Trophoblast cell (in vitro differentiated cells and primary cell): ENCODE data around the gene CYP2J2.
"Not testable (repeated sequence)": the region's sequence is repeated elsewhere in the genome, so short reads cannot be mapped to it uniquely, and the experiment has no call there.

Experiments used
- DNase-seq, 2 donors: peaks; one replicate each; pipeline ENCODE4 v3.0.0-alpha.2; 2016
- H2AFZ ChIP-seq: 2 replicates; pipeline ENCODE4 v1.6.1; 2013; ENCODE audit warnings: low read length, moderate library complexity, mild to moderate bottlenecking; ENCODE audit not compliant: insufficient read depth, poor library complexity
- H2AK5ac ChIP-seq: 2 replicates; pipeline ENCODE4 v1.6.1; 2013; ENCODE audit warnings: mild to moderate bottlenecking, low read length
- H2BK120ac ChIP-seq: 2 replicates; pipeline ENCODE4 v1.6.1; 2013; ENCODE audit warnings: low read length, mild to moderate bottlenecking, moderate library complexity; ENCODE audit not compliant: insufficient read depth, poor library complexity
- H2BK12ac ChIP-seq: 2 replicates; pipeline ENCODE4 v1.6.1; 2013; ENCODE audit warnings: mild to moderate bottlenecking, low read length, moderate library complexity
- H2BK5ac ChIP-seq: 2 replicates; pipeline ENCODE4 v1.6.1; 2013; ENCODE audit warnings: low read length, low read depth, moderate library complexity, mild to moderate bottlenecking; ENCODE audit not compliant: poor library complexity
- H3K14ac ChIP-seq: 2 replicates; pipeline ENCODE4 v1.6.1; 2013; ENCODE audit warnings: mild to moderate bottlenecking, low read length
- H3K18ac ChIP-seq: 2 replicates; pipeline ENCODE4 v1.6.1; 2013; ENCODE audit warnings: mild to moderate bottlenecking, low read length
- H3K23ac ChIP-seq: 2 replicates; pipeline ENCODE4 v1.6.1; 2013; ENCODE audit warnings: low read length
- H3K27ac ChIP-seq: 2 replicates; pipeline ENCODE4 v1.5.1; 2013; ENCODE audit warnings: low read depth, mild to moderate bottlenecking, inconsistent platforms, low read length, moderate library complexity
- H3K27me3 ChIP-seq: 2 replicates; pipeline ENCODE4 v1.6.1; 2013; ENCODE audit warnings: inconsistent platforms, mild to moderate bottlenecking, low read length, moderate library complexity; ENCODE audit not compliant: insufficient read depth
- H3K36me3 ChIP-seq, 2 experiments: 1 replicate in 1 of 2; 2 replicates in 1 of 2; pipeline ENCODE4 v1.6.1; 2013; ENCODE audit warnings: low read length in 2 of 2, mild to moderate bottlenecking in 2 of 2, moderate library complexity in 1 of 2; ENCODE audit not compliant: insufficient read depth in 2 of 2, control insufficient read depth in 1 of 2
- H3K4ac ChIP-seq: 2 replicates; pipeline ENCODE4 v1.6.1; 2013; ENCODE audit warnings: low read depth, mild to moderate bottlenecking, low read length, moderate library complexity
- H3K4me1 ChIP-seq, 2 experiments: 1 replicate in 1 of 2; 2 replicates in 1 of 2; pipeline ENCODE4 v1.6.1; 2013; ENCODE audit warnings: low read length in 2 of 2, mild to moderate bottlenecking in 2 of 2, moderate library complexity in 1 of 2; ENCODE audit not compliant: insufficient read depth in 2 of 2, control insufficient read depth in 1 of 2
- H3K4me2 ChIP-seq: 2 replicates; pipeline ENCODE4 v1.6.1; 2013; ENCODE audit warnings: inconsistent platforms, mild to moderate bottlenecking, low read length, moderate library complexity
- H3K4me3 ChIP-seq: 2 replicates; pipeline ENCODE4 v1.5.1; 2013; ENCODE audit warnings: mild to moderate bottlenecking, low read depth, low read length, inconsistent platforms
- H3K79me1 ChIP-seq: one replicate; pipeline ENCODE4 v1.6.1; 2013; ENCODE audit warnings: low read length
- H3K79me2 ChIP-seq: 2 replicates; pipeline ENCODE4 v1.6.1; 2013; ENCODE audit warnings: low read length, mild to moderate bottlenecking; ENCODE audit not compliant: control insufficient read depth, insufficient read depth, poor library complexity
- H3K9ac ChIP-seq: 2 replicates; pipeline ENCODE4 v1.6.1; 2013; ENCODE audit warnings: mild to moderate bottlenecking, low read length
- H3K9me3 ChIP-seq: 2 replicates; pipeline ENCODE4 v1.6.1; 2013; ENCODE audit warnings: low read depth, mild to moderate bottlenecking, control low read depth, inconsistent platforms, low read length; ENCODE audit not compliant: insufficient read depth
- H4K12ac ChIP-seq: 2 replicates; pipeline ENCODE4 v1.6.1; 2013; ENCODE audit warnings: low read depth, mild to moderate bottlenecking, low read length, moderate library complexity
- H4K8ac ChIP-seq: 2 replicates; pipeline ENCODE4 v1.6.1; 2013; ENCODE audit warnings: low read depth, mild to moderate bottlenecking, low read length, moderate library complexity
- H4K91ac ChIP-seq: one replicate; pipeline ENCODE4 v1.6.1; 2013; ENCODE audit warnings: low read depth, mild to moderate bottlenecking, low read length, moderate library complexity
- WGBS: extraction: QIAGEN DNeasy Blood & Tissue Kit; methylation state at CpG from one replicate; pipeline ENCODE4 v1.1.7; 2013; ENCODE audit warnings: missing lambda C conversion rate; ENCODE audit not compliant: insufficient read length, insufficient coverage; ENCODE audit errors: extremely low coverage; 5-methylcytosine and 5-hydroxymethylcytosine counted together

CYP2J2 gene

GRCh38 chr1:59969542-59970175 is 43.1 kb upstream of the CYP2J2 start:
- H3K4me1 ChIP-seq, H3K4me3 ChIP-seq, H4K12ac ChIP-seq, H3K27me3 ChIP-seq, H3K18ac ChIP-seq, H3K36me3 ChIP-seq, H2BK5ac ChIP-seq, H3K4me2 ChIP-seq, H3K23ac ChIP-seq, H3K79me1 ChIP-seq, DNase-seq, H3K27ac ChIP-seq, H2AK5ac ChIP-seq, H2BK12ac ChIP-seq, H3K4ac ChIP-seq, H4K91ac ChIP-seq, H3K79me2 ChIP-seq, H3K9ac ChIP-seq, H3K9me3 ChIP-seq, H4K8ac ChIP-seq, H2AFZ ChIP-seq, H3K14ac ChIP-seq, H2BK120ac ChIP-seq: not testable (repeated sequence)
- no CpG with 5 or more reads among the region's 42 CpGs for WGBS

- not testable (repeated sequence) for H4K8ac ChIP-seq
- WGBS = no CpG with 5 or more reads among the region's 17 CpGs
These were observed 42.2 kb upstream of the CYP2J2 start for GRCh38 chr1:59968746-59969145.

GRCh38 chr1:59967780-59968179 is 41.2 kb upstream of the CYP2J2 start:
- H4K8ac ChIP-seq = no peak overlapping the region
- no peaks in the 10 kb centered on the region for H3K27me3 ChIP-seq
- H4K91ac ChIP-seq = no peak overlapping the region
- no peak overlapping the region for H3K4me3 ChIP-seq
- no peak overlapping the region for H4K12ac ChIP-seq
- no peaks in the 10 kb centered on the region for H3K4me1 ChIP-seq
- no peaks in the 10 kb centered on the region for H3K9me3 ChIP-seq
- no peak overlapping the region for H2BK5ac ChIP-seq
- H2BK120ac ChIP-seq = no peak overlapping the region
- H3K79me2 ChIP-seq = peaks cover 2% of the 10 kb centered on the region
- no peak overlapping the region for H2AK5ac ChIP-seq
- H3K4ac ChIP-seq = no peak overlapping the region
- H3K27ac ChIP-seq = no peak overlapping the region
- no peaks in the 10 kb centered on the region for H3K79me1 ChIP-seq
- H3K14ac ChIP-seq = no peak overlapping the region
- H3K9ac ChIP-seq = no peak overlapping the region
- H3K23ac ChIP-seq = no peak overlapping the region
- H2AFZ ChIP-seq = no peak overlapping the region
- no peak overlapping the region for H3K18ac ChIP-seq
- WGBS = no CpG with 5 or more reads among the region's 3 CpGs
- no peak overlapping the region for H2BK12ac ChIP-seq
- no peaks in the 10 kb centered on the region for H3K36me3 ChIP-seq
- no peak for DNase-seq
- no peak overlapping the region for H3K4me2 ChIP-seq

More at GRCh38 chr1:59968746-59969145, 42.2 kb upstream of the CYP2J2 start:
- not testable (repeated sequence) for H3K4me1 ChIP-seq, DNase-seq, H3K27ac ChIP-seq, H2BK5ac ChIP-seq, H3K18ac ChIP-seq, H3K79me1 ChIP-seq, H2AFZ ChIP-seq, H3K9ac ChIP-seq, H2BK120ac ChIP-seq, H3K4ac ChIP-seq, H2BK12ac ChIP-seq, H3K4me3 ChIP-seq, H3K9me3 ChIP-seq, H3K36me3 ChIP-seq, H3K4me2 ChIP-seq, H3K23ac ChIP-seq, H4K12ac ChIP-seq, H2AK5ac ChIP-seq, H3K14ac ChIP-seq, H3K27me3 ChIP-seq, H4K91ac ChIP-seq, H3K79me2 ChIP-seq

- Histone ChIP-seq H3K9ac (no peak overlapping the region), H3K27me3 (no peaks in the 10 kb centered on the region), H2BK12ac (no peak overlapping the region), H3K4me2 (no peak overlapping the region), H3K79me1 (no peaks in the 10 kb centered on the region), H3K79me2 (peaks cover 2% of the 10 kb centered on the region), H3K18ac (no peak overlapping the region), H3K36me3 (no peaks in the 10 kb centered on the region), H3K27ac (no peak overlapping the region), H2AFZ (no peak overlapping the region), H2BK5ac (no peak overlapping the region), H3K4me3 (no peak overlapping the region), H3K14ac (no peak overlapping the region), H2AK5ac (no peak overlapping the region), H3K4ac (no peak overlapping the region), H4K91ac (no peak overlapping the region), H3K23ac (no peak overlapping the region), H3K4me1 (no peaks in the 10 kb centered on the region), H3K9me3 (no peaks in the 10 kb centered on the region), H2BK120ac (no peak overlapping the region), H4K12ac (no peak overlapping the region), H4K8ac (no peak overlapping the region)
- no CpG with 5 or more reads among the region's 6 CpGs for WGBS
- no peak for DNase-seq
These were observed 40.6 kb upstream of the CYP2J2 start for GRCh38 chr1:59967141-59967697.
